Testis (tissue), 2 donors: ENCODE measurements around the gene PSTPIP1.

ENCODE experiments used
- POLR2A ChIP-seq: fragments of 450-650 bp; IDR thresholded peaks from one replicate; pipeline ENCODE4 v1.6.1; 2017; ENCODE audit warnings: antibody characterized with exemption, mild to moderate bottlenecking, moderate library complexity
- TF ChIP-seq, protein P1 (sequence below), 3 experiments: fragments of 450-650 bp in 2 of 3; fragments of 200-600 bp in 1 of 3; sonication (generic) in 1 of 3; IDR thresholded peaks; one replicate each; pipeline ENCODE4 v1.5.1; 2016 to 2019; ENCODE audit warnings: antibody characterized with exemption in 3 of 3, mild to moderate bottlenecking in 2 of 3, moderate library complexity in 1 of 3

DNA sequence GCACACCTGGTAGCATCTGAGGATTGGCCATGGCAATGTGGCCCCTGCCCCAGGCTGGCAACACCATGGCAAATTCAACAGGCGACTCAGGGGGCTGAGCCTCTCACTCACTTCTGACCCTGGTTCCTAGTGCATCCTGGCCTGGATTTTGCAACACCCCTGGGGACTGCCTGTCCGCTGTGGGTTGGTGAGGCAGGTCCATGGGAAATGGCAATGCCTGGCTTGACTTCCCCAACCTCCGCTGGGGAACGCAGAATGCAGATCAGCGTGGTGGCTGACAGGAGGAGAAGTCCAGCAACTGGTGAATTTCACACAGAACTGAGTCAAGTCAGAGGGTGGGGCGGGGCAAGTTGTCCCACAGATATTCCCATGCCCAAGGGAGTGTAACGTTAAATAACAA, 3.9 kb upstream of the PSTPIP1 start:
- no peak for TF ChIP-seq POLR2A
- TF ChIP-seq, protein P1, sequence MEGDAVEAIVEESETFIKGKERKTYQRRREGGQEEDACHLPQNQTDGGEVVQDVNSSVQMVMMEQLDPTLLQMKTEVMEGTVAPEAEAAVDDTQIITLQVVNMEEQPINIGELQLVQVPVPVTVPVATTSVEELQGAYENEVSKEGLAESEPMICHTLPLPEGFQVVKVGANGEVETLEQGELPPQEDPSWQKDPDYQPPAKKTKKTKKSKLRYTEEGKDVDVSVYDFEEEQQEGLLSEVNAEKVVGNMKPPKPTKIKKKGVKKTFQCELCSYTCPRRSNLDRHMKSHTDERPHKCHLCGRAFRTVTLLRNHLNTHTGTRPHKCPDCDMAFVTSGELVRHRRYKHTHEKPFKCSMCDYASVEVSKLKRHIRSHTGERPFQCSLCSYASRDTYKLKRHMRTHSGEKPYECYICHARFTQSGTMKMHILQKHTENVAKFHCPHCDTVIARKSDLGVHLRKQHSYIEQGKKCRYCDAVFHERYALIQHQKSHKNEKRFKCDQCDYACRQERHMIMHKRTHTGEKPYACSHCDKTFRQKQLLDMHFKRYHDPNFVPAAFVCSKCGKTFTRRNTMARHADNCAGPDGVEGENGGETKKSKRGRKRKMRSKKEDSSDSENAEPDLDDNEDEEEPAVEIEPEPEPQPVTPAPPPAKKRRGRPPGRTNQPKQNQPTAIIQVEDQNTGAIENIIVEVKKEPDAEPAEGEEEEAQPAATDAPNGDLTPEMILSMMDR (IDR thresholded peaks at IDR 0.05), result no peak
